Activated CD4-positive, alpha-beta T cell treated with anti-CD3 and anti-CD28 coated beads, Interleukin-2, amount 10 ng/mL, durations not matched to agents 7 days and 5 days (primary cell): ENCODE measurements around the gene ADORA2B. TPM values are rescaled to one million over a fixed set of nuclear protein-coding genes. Genes with fewer than 3 reads are reported as not detected.

ENCODE experiments used
- CTCF ChIA-PET: fragments of 350-600 bp; sonication (Branson Sonifier 250); formaldehyde crosslinking; loops from one replicate; lab custom pipeline; 2021; ENCODE audit warnings: antibody characterized with exemption; lab: Charles Lee
- POLR2A ChIA-PET: fragments of 350-600 bp; sonication (Branson Sonifier 250); formaldehyde crosslinking; loops from one replicate; lab custom pipeline; 2021; ENCODE audit warnings: antibody characterized with exemption; lab: Charles Lee
- DNase-seq: peaks from one replicate; pipeline ENCODE4 v3.0.0-alpha.2; 2020
- H3K27ac Mint-ChIP-seq: one replicate; pipeline ENCODE4 v1.8.0; 2021; ENCODE audit warnings: mild to moderate bottlenecking, moderate library complexity, mixed read lengths
- H3K27me3 Mint-ChIP-seq: one replicate; pipeline ENCODE4 v1.8.0; 2021; ENCODE audit warnings: mixed read lengths
- H3K36me3 Mint-ChIP-seq: one replicate; pipeline ENCODE4 v1.8.0; 2021; ENCODE audit warnings: low read depth, mixed read lengths
- H3K4me1 Mint-ChIP-seq: one replicate; pipeline ENCODE4 v1.8.0; 2021; ENCODE audit warnings: mixed read lengths
- H3K4me3 Mint-ChIP-seq: one replicate; pipeline ENCODE4 v1.8.0; 2021; ENCODE audit warnings: mild to moderate bottlenecking, moderate library complexity, mixed read lengths
- H3K9me3 Mint-ChIP-seq: one replicate; pipeline ENCODE4 v1.8.0; 2021; ENCODE audit warnings: mixed read lengths
- total RNA-seq, 2 experiments: library from RNA; stranded (reverse); gene quantifications; one replicate each; pipeline ENCODE4 v1.2.3, GENCODE V29; 2021

Gene ADORA2B
- total RNA-seq, 2 experiments from 2014 or later = 0.25 to 0.29 TPM

DNA sequence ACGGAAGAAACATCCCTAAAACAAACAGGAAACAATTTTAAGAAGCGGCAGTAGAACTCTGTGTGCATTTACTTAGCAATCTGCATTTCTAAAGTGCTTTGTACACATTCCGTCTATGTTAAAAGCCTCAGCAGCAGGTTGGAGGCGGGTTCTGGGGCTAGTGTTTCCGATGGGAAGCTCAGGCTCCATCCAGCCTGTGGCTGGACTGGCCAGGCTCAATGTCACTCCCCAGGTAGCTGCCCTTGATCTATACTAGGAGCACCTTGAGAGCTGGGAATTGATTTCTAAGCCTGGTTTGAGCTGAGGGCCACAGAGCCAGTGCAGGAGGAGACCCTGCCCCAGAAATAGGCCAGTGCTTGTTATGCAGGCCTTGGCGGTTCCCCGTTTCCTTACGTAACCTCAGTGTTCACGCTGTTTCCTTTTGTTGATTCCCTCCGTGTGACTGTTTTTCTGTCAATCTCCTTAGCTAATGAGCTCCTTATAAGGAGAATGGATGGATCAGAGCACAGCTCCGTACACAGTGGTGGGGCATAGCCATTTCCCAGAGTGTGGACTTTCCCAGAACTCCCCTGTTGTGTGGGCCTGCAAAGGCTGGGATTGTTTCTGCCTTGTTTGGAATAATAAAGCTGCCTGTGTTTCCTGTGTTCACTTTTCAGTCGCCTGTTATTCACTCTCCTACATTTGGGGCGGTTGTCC, 21.4 kb downstream of the ADORA2B start:
- Mint-ChIP-seq H3K9me3 (no peaks in the 10 kb centered on the region), H3K36me3 (no peaks in the 10 kb centered on the region), H3K27me3 (peaks cover 19% of the 10 kb centered on the region), H3K4me3 (no peak overlapping the region), H3K27ac (no peak overlapping the region), H3K4me1 (peaks cover 16% of the 10 kb centered on the region)
- CTCF ChIA-PET = interaction anchor here (1.0 to 1.6 kb wide), 3 partner anchors 14 to 22 kb away, joined by 3 to 6 read pairs (median 5); partner anchors contain the start of gene ADORA2B
- DNase-seq = no peak
- POLR2A ChIA-PET = no interaction called here

- Mint-ChIP-seq H3K27me3 (peaks cover 15% of the 10 kb centered on the region), H3K4me3 (no peak overlapping the region), H3K9me3 (no peaks in the 10 kb centered on the region), H3K36me3 (no peaks in the 10 kb centered on the region), H3K4me1 (peaks cover 16% of the 10 kb centered on the region), H3K27ac (no peak overlapping the region)
- DNase-seq = no peak
- ChIA-PET POLR2A (interaction anchor here (0.7 kb wide), 1 partner anchor 78 kb away, joined by 4 read pairs; no protein-coding TSS in a partner anchor), CTCF (interaction anchor here (1.0 to 1.4 kb wide), 2 partner anchors 14 to 22 kb away, joined by 3 to 5 read pairs; partner anchors contain the start of gene ADORA2B)
These were observed 21.9 kb downstream of the ADORA2B start for GRCh38 chr17:15966879-15967248.

DNA sequence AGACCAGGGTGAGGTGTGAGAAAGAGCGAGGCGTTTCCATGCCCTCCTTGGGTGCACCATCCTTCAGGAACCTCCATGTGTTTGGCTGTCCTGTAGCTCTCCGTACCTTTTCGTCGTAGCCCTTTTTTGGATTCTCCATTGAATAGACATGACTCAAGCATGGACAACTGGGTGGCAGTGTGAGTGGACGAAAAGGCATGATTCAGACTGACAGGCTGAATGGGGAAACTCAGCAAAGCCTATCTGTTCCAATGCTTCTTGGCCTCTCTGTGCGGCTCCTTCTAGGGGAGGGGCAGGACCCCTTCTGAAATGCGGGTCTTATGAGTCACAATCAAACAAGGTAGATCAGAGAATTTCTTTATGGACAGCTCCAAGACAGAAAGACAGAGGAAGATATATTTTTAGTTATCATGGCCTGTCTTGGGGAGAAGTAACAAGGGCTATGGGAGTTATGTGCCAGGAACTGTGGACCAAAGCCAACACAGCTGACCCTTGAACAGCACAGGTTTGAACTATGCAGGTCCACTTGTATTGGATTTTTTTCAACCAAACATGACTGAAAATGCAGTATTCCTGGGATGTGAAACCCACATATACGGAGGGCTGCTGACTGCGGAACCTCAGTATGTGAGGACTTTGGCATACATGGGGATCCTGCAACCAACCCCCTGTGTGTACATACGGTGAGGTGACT, 22.9 kb downstream of the ADORA2B start:
- Mint-ChIP-seq H3K4me3 (no peak overlapping the region), H3K27ac (no peak overlapping the region), H3K36me3 (no peaks in the 10 kb centered on the region), H3K27me3 (peaks cover 15% of the 10 kb centered on the region), H3K4me1 (peaks cover 16% of the 10 kb centered on the region), H3K9me3 (no peaks in the 10 kb centered on the region)
- no peak for DNase-seq
- CTCF ChIA-PET = interaction anchor here (1.3 to 1.4 kb wide), 2 partner anchors 23 to 30 kb away, joined by 5 read pairs; partner anchors contain the start of gene ADORA2B
- POLR2A ChIA-PET = interaction anchor here (0.7 kb wide), 1 partner anchor 79 kb away, joined by 4 read pairs; no protein-coding TSS in a partner anchor

GRCh38 chr17:15969463-15969862, 24.5 kb downstream of the ADORA2B start:
- H3K4me3 Mint-ChIP-seq = no peak overlapping the region
- peaks cover 2% of the 10 kb centered on the region for H3K36me3 Mint-ChIP-seq
- H3K27ac Mint-ChIP-seq = no peak overlapping the region
- peaks cover 20% of the 10 kb centered on the region for H3K4me1 Mint-ChIP-seq
- no peaks in the 10 kb centered on the region for H3K9me3 Mint-ChIP-seq
- DNase-seq = no peak
- POLR2A ChIA-PET = no interaction called here
- CTCF ChIA-PET = interaction anchor here (1.0 to 1.2 kb wide), 2 partner anchors 9 to 13 kb away, joined by 3 to 4 read pairs; no protein-coding TSS in a partner anchor
- peaks cover 13% of the 10 kb centered on the region for H3K27me3 Mint-ChIP-seq

DNA sequence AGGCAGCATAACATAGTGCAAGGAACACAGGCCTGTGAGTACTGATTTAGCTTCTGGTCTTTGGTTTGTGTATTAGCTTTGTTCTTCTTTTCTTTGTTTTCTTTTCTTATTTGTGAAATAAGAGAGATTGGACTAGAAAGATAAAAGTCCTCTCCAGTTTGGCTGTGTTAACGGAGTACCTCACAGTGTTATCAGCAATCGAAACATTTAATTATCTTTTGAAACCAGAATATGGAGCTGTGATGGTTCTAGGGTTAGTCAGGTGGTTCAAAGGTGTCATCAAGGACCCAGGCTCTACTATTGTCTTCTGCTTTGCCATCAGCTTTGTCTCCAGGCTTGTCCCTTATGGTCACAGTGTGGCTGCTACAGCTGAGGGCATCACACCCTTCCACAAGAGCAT, 25.6 kb downstream of the ADORA2B start:
- Mint-ChIP-seq H3K4me1 (peaks cover 20% of the 10 kb centered on the region), H3K4me3 (no peak overlapping the region), H3K27me3 (peaks cover 8% of the 10 kb centered on the region), H3K9me3 (no peaks in the 10 kb centered on the region), H3K27ac (no peak overlapping the region), H3K36me3 (peaks cover 2% of the 10 kb centered on the region)
- POLR2A ChIA-PET = no interaction called here
- DNase-seq = no peak
- CTCF ChIA-PET = interaction anchor here (1.0 to 1.2 kb wide), 3 partner anchors 8 to 12 kb away, joined by 3 to 4 read pairs (median 3); no protein-coding TSS in a partner anchor

GRCh38 chr17:15971098-15971678, 26.3 kb downstream of the ADORA2B start:
- no peak overlapping the region for H3K27ac Mint-ChIP-seq
- DNase-seq = no peak
- peaks cover 6% of the 10 kb centered on the region for H3K27me3 Mint-ChIP-seq
- no peaks in the 10 kb centered on the region for H3K9me3 Mint-ChIP-seq
- ChIA-PET POLR2A (interaction anchor here (0.6 kb wide), 1 partner anchor 1341 kb away, joined by 6 read pairs; no protein-coding TSS in a partner anchor), CTCF (interaction anchor here (1.1 kb wide), 1 partner anchor 11 kb away, joined by 3 read pairs; no protein-coding TSS in a partner anchor)
- peaks cover 2% of the 10 kb centered on the region for H3K36me3 Mint-ChIP-seq
- no peak overlapping the region for H3K4me3 Mint-ChIP-seq
- peaks cover 16% of the 10 kb centered on the region for H3K4me1 Mint-ChIP-seq

DNA sequence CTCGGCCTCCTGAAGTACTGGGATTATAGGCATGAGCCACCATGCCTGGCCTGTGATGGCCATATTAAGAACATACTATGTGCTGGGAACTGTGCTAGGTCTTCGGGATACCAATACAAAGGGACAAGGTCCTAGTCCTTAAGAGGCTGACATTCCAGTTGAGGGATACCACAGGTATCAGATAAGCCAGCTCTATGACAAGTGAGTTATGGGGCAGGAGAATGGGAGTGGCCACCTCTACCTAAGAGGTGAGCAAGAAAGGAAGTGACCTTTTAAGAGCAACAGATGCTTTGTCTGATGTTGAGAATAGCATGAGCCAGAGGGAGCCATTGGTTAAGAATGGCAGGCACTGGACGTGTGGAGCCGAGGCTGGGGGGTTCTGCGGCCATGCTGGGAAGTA, 27.0 kb downstream of the ADORA2B start:
- ChIA-PET POLR2A (no interaction called here), CTCF (interaction anchor here (1.1 kb wide), 1 partner anchor 12 kb away, joined by 3 read pairs; no protein-coding TSS in a partner anchor)
- H3K27ac Mint-ChIP-seq = no peak overlapping the region
- peaks cover 2% of the 10 kb centered on the region for H3K27me3 Mint-ChIP-seq
- peaks cover 9% of the 10 kb centered on the region for H3K4me1 Mint-ChIP-seq
- H3K9me3 Mint-ChIP-seq = no peaks in the 10 kb centered on the region
- no peak overlapping the region for H3K4me3 Mint-ChIP-seq
- H3K36me3 Mint-ChIP-seq = peaks cover 3% of the 10 kb centered on the region
- DNase-seq = no peak

DNA sequence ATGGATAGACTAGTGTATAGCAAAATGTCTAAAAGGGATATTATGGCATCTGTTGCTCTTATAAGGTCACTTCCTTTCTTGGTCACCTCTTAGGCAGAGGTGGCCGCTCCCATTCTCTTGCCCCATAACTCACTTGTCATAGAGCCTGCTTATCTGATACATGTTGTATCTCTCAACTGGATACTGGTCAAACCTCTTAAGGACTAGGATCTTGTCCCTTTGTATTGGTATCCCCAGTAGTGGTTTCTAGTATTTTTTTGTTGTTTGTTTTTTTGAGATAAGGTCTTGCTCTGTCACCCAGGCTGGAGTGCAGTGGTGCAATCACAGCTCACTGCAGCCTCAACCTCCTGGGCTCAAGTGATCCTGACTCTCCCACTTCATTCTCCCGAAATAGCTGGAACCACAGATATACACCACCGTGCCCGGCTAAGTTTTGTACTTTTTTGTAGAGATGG, 27.6 kb downstream of the ADORA2B start:
- Mint-ChIP-seq H3K27ac (no peak overlapping the region), H3K36me3 (peaks cover 7% of the 10 kb centered on the region), H3K27me3 (peaks cover 2% of the 10 kb centered on the region), H3K4me3 (no peak overlapping the region), H3K4me1 (peaks cover 6% of the 10 kb centered on the region), H3K9me3 (no peaks in the 10 kb centered on the region)
- DNase-seq = no peak
- ChIA-PET POLR2A (no interaction called here), CTCF (interaction anchor here (0.8 kb wide), 1 partner anchor 17 kb away, joined by 3 read pairs; no protein-coding TSS in a partner anchor)

DNA sequence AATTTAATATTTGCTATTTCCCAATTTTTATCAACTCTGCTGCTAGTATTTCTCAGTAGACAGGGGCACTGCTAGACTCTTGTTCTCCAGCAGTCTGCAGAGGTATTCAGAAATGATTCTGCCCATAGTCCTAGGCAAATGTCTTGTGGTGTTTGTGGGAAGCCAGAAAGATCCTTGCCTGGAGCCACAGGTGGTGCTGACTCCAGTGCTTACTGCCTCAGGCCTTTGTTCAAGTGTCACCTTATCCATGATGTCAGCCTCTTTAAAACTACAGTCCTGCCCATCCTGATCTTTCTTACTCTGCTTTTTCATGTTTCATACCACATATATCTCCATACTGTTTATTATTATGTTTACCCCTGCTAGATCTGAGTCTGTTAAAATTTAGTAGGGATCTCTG, 28.1 kb downstream of the ADORA2B start:
- Mint-ChIP-seq H3K9me3 (no peaks in the 10 kb centered on the region), H3K4me1 (peaks cover 5% of the 10 kb centered on the region), H3K4me3 (no peak overlapping the region), H3K27ac (no peak overlapping the region), H3K27me3 (peaks cover 2% of the 10 kb centered on the region), H3K36me3 (peaks cover 9% of the 10 kb centered on the region)
- ChIA-PET POLR2A (no interaction called here), CTCF (interaction anchor here (0.8 kb wide), 1 partner anchor 18 kb away, joined by 3 read pairs; no protein-coding TSS in a partner anchor)
- no peak for DNase-seq

DNA sequence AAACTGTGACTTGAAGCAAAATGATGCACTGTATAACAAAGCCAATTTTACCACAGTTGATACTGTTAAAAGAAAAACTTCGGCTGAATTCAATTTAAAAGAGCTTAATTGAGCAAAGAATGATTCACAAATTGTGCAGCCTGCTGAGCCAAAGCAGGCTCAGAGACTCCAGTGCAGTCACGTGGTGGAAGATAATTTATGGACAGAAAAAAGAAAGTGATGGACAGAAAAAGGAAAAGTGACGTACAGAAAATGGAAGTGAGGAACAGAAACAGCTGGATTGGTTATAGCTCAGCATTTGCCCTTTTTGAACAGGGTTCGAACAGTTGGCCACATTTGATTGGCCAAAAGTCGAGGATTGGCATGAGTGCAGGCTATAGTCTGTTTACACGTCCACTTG, 28.9 kb downstream of the ADORA2B start:
- Mint-ChIP-seq H3K27me3 (peaks cover 2% of the 10 kb centered on the region), H3K27ac (no peak overlapping the region), H3K9me3 (no peaks in the 10 kb centered on the region), H3K4me3 (no peak overlapping the region), H3K4me1 (peaks cover 5% of the 10 kb centered on the region), H3K36me3 (peaks cover 11% of the 10 kb centered on the region)
- DNase-seq = no peak
- ChIA-PET POLR2A (no interaction called here), CTCF (no interaction called here)

DNA sequence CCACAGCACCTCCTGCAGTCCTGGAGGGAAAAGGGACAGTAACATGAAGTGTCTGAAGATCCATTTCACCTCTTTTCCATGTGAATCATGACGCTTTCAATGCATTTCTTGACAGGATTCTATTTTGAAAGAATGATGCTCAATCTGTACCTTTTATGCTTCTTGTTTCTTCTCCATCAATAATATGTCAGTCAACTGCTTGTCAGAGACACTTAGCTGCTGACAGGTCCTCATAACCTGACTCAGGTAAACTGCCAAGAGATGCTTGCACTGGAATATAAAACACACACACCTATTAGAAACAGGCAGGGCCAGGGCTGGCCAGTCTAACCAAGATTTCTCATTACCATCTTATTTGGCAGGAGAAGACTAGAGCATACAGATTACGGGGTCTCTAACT, 33.0 kb downstream of the ADORA2B start:
- Mint-ChIP-seq H3K27me3 (no peaks in the 10 kb centered on the region), H3K27ac (no peak overlapping the region), H3K4me3 (no peak overlapping the region), H3K9me3 (no peaks in the 10 kb centered on the region), H3K36me3 (peaks cover 26% of the 10 kb centered on the region), H3K4me1 (peaks cover 23% of the 10 kb centered on the region)
- POLR2A ChIA-PET = no interaction called here
- DNase-seq = no peak
- CTCF ChIA-PET = no interaction called here

- CTCF ChIA-PET = interaction anchor here (1.1 kb wide), 1 partner anchor 9 kb away, joined by 4 read pairs; no protein-coding TSS in a partner anchor
- Mint-ChIP-seq H3K4me1 (peaks cover 18% of the 10 kb centered on the region), H3K27ac (no peak overlapping the region), H3K36me3 (peaks cover 26% of the 10 kb centered on the region), H3K9me3 (no peaks in the 10 kb centered on the region), H3K27me3 (no peaks in the 10 kb centered on the region), H3K4me3 (no peak overlapping the region)
- POLR2A ChIA-PET = no interaction called here
- no peak for DNase-seq
These were observed 33.7 kb downstream of the ADORA2B start for GRCh38 chr17:15978606-15979005.
